HG03280 (cell line): ENCODE results near the gene GFM2.
A peak's percentile ranks its signal among the peaks of the same experiment; 100 is the strongest.
"Not testable (repeated sequence)": the region's sequence is repeated elsewhere in the genome, so short reads cannot be mapped to it uniquely, and the experiment has no call there.

Experiments used
- ATAC-seq: cut with Tn5 transposase; IDR thresholded peaks from one replicate; pipeline ENCODE4 v1.9.1; 2021; ENCODE audit warnings: mild to moderate bottlenecking, moderate library complexity; ENCODE audit not compliant: unreplicated experiment

Gene GFM2, protein sequence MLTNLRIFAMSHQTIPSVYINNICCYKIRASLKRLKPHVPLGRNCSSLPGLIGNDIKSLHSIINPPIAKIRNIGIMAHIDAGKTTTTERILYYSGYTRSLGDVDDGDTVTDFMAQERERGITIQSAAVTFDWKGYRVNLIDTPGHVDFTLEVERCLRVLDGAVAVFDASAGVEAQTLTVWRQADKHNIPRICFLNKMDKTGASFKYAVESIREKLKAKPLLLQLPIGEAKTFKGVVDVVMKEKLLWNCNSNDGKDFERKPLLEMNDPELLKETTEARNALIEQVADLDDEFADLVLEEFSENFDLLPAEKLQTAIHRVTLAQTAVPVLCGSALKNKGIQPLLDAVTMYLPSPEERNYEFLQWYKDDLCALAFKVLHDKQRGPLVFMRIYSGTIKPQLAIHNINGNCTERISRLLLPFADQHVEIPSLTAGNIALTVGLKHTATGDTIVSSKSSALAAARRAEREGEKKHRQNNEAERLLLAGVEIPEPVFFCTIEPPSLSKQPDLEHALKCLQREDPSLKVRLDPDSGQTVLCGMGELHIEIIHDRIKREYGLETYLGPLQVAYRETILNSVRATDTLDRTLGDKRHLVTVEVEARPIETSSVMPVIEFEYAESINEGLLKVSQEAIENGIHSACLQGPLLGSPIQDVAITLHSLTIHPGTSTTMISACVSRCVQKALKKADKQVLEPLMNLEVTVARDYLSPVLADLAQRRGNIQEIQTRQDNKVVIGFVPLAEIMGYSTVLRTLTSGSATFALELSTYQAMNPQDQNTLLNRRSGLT

DNA sequence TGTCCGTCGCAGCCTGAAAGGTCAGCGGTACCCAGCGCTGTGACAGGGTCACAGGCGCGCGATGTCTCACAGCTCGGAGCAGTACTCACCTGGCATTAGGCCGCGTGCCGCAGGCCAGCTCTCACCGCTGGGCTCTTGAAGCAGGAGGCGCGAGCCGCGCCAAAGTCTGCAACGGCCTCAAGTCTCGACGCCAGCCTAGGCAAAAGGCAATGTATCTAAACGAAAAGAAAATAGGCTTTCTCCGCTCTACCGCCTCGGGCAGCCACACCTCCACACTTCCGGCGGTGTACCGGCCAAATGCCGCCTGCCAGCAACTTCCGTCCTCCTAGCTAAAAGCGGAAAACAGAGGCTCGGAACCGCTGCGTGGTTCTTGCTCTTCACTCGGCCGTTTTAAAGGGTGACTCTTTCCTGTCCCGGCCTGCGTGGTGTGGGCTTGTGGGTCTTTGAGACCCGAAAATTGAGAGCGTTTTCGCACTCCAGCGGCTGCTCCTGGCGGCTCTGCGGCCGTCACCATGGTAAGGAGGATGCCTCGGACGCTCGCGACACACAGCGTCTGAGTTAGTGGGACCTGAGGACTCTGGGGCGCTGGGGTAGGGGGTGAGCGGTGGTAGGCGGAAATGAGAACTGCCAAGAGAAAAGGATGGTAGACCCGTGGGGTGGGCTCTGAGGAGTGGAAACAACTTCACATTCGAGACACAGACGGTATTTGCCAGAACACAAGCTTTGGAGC is at the start of gene GFM2, which contains the start of gene NSA2:
TSS of gene GFM2 (minus strand) at position 269 of the 730 bp plus-strand sequence. CDS start 3,375 bp downstream, outside the sequence.
TSS of gene NSA2 (plus strand) at position 401 of the 730 bp plus-strand sequence. CDS start at position 513, 112 bp downstream.
- ATAC-seq, result peak; percentile 90

DNA sequence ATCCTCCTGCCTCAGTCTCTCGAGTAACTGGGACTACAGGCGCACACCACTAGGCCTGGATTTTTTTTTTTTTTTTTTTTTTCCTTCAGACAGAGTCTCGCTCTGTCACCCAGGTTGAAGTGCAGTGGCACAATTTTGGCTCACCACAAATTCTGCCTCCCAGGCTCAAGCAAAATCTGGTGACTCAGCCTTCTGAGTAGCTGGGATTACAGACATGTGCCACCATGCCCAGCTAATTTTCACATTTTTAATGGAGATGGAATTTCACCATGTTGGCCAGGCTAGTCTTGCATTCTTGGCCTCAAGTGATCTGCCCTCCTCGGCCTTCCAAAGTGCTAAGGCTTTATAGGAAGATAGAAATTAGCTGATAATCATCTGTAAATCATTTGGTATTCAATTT is 44.0 kb upstream of the GFM2 start:
- ATAC-seq, result no peak

DNA sequence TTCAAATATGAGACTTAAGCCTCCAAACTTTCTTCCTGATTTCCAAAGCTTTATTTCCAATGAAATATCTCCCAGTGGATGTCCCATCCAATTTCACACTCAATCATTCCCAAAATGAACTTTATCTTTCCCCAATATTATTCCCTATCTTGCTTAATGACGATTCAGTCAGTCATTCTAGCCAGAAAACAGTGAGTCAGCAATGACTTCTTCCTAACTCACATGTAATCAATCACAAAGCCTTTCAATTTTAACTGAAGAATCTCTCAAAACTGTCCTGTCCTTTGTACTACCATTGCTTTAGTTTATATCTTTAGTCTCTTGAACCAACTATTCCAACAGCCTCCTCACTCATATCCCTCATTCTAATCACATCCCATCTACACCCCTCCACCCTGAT is 35.0 kb upstream of the GFM2 start:
- no peak for ATAC-seq

DNA sequence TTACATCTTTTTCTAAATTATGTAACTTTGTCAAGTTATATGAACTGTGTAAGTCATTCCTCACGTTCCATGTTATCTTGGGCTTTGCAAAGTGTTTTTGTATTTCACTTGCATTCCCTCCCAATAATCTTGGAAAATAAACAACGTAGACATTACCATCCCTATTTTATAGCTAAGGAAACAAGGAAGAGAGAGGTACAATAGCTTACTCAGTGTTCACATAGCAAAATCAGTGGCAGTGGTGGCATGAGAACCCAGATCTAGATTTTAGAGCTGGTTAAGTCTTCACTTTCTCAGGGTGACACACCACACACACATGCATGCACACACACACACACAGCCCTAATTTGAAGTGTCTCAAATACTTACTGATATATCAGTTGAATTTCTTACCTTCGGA is 34.3 kb upstream of the GFM2 start:
- ATAC-seq, result no peak

DNA sequence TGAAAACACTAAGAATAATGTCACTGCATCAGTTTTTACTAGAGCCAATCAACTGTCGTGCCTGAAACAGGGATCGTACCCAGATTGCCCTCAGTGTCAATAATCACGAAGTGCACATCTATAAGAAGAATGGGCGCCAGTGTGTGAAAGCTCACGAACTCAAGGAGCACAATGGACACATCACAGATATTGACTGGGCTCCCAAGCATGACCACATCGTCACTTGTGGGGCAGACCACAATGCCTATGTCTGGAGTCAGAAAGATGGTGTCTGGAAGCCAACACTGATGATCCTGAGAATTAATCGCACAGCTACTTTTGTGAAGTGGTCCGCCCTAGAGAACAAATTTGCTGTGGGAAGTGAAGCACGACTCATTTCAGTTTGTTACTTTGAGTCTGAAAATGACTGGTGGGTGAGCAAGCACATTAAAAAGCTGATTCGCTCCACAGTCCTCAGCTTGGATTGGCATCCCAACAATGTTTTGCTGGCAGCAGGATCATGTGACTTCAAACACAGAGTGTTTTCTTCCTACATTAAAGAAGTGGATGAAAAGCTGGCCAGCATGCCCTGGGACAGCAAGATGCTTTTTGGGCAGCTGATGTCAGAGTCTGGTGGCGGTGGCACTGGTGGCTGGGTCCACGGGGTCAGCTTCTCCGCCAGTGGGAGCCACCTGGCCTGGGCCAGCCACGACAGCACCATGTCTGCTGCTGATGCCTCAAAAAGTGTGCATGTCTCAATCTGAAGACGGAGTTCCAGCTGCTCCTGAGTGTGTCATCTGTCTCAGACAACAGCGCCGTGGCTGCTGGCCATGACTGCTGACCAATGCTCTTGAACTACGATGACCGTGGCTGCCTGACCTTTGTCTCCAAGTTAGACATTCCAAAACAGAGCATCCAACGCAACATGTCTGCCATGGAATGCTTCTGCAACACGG is 32.3 kb upstream of the GFM2 start:
- ATAC-seq, result no peak

DNA sequence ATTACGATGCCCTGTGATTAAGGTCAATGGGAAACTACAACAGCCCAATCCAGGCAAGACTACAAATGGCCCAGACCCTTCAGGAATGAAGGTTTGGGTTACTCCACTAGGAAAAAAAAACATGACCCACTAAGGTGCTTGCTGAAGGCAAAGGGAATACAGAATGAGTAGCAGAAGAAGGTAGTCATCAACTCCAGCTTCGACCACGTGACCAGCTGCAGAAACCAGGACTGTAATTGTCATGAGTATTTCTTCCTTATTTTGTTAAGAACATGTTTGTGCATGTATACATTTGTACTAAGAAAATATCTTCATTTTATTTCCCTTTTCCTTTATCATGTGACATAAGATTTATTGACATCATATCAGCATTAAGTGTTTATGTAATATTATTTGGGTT is 24.8 kb upstream of the GFM2 start:
- ATAC-seq, result not testable (repeated sequence)

DNA sequence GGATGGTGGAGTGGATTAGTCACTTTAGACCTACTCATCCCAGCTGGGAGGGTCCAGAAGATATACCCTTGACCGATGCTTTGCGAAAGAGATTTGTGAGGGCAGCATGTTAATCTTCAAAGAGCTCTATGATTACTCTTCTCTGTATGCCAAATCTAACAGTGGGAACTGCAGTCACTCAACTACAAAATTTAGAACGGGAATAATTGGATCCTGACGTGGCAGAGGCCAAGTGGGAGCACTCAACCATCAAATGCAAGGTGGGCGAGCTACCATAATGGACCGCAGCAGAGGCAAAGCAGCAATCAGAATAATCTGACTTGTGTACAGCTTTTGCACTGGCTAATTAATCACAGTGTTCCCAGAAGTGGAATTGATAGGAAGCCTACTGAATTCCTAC is 20.5 kb upstream of the GFM2 start:
- ATAC-seq, result no peak

DNA sequence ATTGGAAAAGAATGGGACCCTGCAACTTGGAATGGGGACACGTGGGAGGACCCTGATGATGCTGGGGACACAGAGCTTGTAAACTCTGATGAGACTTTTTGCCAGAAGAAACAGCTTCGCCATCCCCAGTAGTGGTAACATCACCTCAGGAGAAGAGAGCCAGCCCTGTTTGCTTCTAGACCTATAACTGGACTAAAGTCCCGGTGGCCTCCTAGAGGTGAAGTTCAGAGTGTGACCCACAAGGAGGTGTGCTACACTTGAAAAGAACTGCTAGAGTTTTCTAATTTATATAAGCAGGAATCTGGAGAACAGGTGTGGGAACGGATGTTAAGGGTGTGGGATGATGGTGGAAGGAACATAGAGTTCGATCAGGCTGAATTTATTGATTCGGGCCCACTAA is 19.9 kb upstream of the GFM2 start:
- no peak for ATAC-seq

DNA sequence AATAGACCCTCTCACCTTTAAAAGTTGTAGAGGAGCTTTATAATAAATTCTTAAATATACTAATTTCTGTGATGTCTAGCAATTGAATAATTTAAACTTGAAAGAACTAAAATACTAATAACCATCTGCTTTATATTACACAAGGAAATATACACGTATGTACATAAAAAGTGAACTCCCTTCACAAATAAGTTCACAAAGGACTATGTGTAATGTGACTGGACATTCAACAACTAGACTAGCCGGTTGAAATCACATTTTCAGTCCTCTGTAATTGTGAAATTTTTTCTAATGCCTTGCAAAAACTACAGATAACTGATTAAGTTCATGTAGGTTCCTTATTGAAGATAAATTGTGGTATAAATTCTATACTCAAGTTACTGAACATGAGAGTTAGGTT is 11.7 kb upstream of the GFM2 start:
- ATAC-seq, result no peak

DNA sequence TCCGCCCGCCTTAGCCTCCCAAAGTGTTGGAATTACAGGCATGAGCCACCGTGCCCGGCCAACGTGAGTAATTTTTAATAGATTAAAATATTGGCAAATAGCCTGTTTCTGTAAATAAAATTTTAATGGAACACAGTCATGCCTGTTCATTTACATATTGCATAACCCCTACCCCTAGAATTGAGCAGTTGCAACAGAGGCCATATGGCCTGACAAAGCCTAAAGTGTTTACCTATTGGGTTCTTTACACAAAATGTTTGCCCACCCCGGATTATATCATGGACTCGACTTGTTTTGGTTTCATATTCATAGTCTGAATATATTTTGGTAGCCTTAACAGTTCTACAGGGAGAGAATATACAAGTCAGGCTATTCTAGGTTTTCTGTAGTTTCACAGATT is 5.4 kb upstream of the GFM2 start:
- ATAC-seq, result no peak

DNA sequence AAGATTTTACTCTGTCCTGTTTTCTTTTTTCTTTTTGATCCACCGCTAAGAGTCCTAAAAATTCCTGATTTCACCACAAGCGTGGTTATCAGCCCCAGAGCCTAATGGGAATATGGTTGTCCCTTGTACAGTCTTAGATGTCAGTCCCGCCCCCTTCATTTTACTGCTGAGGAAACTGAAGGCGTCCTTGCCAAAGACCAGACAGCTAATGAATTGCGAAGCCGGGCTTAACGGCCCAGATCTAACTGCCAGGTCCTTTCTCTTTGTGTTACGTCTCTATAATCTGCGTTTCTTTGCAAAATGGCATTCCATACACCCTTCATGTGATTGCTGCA is 629 bp upstream of the GFM2 start:
- ATAC-seq, result peak; percentile 12

DNA sequence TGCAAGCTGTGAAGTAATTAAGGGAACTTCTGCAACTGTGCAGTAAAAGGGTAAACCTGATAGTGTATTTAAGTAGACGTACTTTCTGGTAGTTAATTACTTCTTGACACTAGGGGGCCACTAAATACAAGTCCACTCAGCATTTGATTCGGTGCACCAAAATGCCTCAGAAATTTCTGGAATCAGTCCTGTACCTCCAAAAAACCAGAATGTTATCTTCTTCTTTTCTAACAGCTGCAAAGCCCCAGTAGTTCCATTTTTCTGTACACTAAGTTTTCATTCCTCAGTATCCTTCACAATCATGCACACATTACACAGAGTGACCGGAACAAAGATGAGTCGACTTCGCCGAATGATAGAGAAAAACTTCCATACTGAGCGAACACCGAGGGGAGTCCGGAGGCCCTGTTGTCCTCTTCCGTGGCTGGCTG is 484 bp downstream of the GFM2 start:
- ATAC-seq, result peak; percentile 42

DNA sequence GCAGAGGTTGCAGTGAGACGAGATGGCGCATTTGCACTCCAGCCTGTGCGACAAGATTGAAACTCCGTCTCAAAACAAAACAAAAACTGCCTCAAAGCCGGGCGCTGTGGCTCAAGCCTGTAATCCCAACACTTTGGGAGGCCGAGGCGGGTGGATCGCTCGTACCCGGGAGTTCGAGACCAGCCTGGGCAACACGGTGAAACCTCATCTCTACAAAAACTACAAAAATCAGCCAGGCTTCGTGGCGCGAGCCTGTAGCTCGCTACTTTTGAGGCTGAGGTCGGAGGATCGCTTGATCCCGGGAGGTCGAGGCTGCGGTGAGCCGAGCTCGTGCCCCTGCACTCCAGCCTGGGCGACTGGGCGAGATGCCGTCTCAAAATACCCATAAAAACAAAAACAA is 988 bp downstream of the GFM2 start:
- no peak for ATAC-seq

DNA sequence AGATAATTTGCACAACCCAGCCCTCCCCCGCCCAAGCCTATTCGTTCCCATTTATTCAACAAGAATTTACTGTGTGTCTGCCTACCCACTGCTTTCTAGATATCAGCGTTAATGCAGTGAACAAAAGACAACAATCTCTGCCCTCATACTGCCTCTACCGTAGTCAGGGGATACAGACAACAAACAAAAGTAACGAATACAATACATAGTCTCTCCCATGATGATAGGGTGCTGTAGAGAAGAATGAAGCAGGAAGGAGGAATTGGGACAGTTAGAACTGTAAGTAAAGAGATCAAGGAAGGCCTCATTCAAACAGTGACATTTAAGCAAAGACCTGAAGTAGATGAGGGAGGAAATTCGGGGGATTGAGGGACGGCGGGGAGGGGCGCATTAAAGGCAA is 1.7 kb downstream of the GFM2 start:
- no peak for ATAC-seq

DNA sequence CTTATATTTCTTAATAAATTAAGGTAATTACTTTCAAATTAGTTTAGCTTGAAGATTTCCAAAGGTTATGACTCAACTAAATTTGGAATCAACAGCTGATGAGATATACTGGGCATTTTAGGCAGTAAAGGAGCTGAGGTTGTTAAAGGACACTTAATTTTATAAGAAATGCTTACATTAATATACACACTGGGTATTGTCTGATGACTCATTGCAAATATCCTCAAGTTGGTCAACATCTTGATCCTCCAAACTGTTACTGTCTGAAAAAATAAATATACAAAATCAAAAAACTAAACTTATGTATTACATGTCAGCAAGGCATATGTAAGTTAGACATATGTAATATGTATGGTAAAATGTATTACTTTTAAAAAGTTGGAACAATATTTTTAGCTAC is 3.4 kb downstream of the GFM2 start:
- ATAC-seq, result no peak

DNA sequence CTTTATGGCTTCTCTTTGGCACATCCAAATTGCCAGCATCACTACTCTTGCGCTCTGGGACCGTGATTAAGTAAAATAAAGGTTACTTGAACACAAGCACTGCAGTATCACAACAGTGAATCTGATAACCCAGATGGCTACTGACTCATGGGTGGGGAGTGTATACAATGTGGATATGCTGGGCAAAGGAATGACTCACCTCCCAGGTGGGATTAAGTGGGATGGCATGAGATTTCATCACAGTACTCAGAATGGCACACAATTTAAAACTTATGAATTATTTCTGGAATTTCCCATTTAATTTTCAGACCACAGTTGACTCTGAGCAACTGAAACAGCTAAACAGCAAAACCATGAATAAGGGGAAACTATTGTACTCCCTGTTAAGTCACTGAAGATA is 4.3 kb downstream of the GFM2 start:
- no peak for ATAC-seq

DNA sequence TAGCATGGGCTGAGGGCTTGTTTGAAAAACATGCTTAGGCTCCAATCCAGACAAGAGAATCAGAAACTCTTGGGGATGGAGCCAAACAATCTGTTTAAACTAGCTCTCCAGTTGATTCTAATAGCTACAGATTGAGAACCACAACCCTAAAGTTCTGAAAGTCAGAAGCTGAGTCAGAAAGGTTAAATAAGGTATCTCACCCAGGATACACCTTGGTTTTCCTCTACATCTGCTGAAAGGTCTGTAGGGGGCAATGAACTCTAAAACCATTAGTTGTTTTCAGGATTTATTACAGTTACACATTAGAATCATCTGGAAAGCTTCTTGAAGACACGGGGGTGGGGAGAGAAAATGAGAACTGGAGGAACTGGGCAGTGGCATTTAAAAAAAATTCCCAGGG is 5.7 kb downstream of the GFM2 start:
- no peak for ATAC-seq

DNA sequence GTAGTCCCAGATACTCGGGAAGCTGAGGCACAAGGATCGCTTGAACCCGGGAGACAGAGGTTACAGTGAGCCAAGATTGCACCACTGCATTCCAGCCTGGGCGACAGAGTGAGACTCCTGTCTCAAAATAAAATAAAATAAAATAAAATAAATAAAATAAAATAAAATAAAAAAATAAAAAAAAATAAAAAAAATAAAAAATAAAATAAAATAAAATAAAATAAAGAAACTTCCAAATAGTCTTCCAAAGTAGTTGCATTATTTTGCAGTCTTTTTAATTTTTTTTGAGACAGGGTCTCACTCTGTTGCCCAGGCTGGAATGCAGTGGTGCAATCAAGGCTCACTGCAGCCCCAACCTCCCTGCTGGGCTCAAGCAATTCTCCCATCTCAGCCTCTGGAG is 18.2 kb downstream of the GFM2 start:
- ATAC-seq, result not testable (repeated sequence)

DNA sequence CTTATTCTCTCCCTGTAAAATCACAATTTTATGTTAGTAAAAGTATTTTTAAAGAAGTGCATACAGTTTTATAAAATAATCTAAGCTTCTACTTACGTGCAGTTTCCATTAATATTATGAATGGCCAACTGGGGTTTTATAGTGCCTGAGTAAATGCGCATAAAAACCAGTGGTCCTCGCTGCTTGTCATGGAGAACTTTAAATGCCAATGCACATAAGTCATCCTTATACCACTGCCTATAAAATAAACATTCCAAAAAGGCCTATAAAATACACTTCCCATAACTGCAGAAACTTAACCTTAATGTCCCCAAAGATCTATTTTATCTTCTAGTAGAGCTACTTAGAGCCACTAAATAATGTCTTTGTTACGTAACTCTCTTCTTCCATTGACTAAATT is 28.5 kb downstream of the GFM2 start:
- no peak for ATAC-seq

DNA sequence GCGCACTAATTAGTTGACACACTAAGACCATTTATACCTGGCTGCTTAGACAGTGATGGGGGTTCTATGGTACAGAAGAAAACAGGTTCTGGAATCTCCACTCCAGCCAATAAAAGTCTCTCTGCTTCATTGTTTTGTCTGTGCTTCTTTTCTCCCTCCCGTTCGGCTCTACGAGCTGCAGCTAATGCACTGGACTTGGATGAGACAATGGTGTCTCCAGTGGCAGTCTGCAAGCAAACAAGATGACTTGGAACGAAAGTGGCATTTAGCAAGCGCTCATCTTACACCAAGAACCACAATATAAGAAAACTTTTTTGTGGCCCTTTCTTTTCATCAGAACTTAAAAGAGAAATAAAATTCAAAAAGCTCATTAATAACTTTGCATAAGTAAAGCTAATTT is 30.2 kb downstream of the GFM2 start:
- no peak for ATAC-seq
